ENCODE data around the gene FAM174C. TPM values are rescaled to one million over a fixed set of nuclear protein-coding genes. Genes with fewer than 3 reads are reported as not detected.

The FAM174C gene
- total and polyA plus RNA-seq, 12 donors: 8.2 to 70.2 (median 13.4) TPM

DNA sequence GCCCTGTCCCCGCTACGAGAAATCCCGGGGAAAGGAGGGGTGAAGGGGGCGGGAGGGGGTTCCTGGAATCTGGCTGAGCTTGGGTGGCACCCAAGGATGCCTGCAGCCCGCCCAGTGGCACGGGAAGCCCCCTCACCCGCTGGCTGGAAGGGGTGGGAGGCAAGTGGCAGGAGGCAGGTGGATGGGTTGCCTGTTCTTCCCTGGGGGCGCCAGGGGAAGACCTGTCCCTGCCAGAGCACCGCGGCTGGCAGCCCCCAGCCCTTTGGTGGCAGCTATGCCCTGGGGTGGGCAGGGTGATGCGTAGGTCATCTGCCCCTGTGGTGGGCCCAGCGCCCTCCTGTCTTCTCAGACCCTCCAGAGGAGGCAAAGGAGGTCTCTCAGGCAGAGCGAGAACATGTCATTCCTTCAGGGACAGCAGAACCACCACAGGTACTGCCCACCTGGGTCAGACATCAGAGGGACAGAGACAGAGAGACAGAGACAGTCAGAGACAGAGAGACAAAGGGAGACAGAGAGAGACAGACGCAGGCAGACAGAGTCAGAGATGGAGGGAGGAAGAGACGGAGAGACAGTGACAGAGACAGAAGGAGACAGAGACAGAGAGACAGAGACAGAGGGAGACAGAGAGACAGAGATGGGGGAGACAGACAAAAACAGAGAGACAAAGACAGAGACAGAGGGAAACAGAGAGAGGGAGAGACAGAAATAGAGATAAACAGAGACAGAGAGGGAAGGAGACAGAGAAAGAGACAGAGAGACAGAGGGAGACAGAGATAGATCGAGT lies 47.1 kb downstream of the FAM174C start:
- 90 to 93% methylated on average over 16 of the region's 16 CpGs for WGBS, 2 donors
- intact Hi-C loops (cut with DNase I): no loop called here
- Histone ChIP-seq H3K9me3 (no peaks in the 10 kb centered on the region), H3K27me3 (peaks cover 0 to 72% (median 45%) of the 10 kb centered on the region in 7 donors), H3K36me3 (no peaks in the 10 kb centered on the region), H3K27ac (no peak overlapping the region), H3K4me1 (peaks cover 0 to 14% (median 12%) of the 10 kb centered on the region in 9 donors), H3K4me3 (no peak overlapping the region)
- TF ChIP-seq, protein P1, sequence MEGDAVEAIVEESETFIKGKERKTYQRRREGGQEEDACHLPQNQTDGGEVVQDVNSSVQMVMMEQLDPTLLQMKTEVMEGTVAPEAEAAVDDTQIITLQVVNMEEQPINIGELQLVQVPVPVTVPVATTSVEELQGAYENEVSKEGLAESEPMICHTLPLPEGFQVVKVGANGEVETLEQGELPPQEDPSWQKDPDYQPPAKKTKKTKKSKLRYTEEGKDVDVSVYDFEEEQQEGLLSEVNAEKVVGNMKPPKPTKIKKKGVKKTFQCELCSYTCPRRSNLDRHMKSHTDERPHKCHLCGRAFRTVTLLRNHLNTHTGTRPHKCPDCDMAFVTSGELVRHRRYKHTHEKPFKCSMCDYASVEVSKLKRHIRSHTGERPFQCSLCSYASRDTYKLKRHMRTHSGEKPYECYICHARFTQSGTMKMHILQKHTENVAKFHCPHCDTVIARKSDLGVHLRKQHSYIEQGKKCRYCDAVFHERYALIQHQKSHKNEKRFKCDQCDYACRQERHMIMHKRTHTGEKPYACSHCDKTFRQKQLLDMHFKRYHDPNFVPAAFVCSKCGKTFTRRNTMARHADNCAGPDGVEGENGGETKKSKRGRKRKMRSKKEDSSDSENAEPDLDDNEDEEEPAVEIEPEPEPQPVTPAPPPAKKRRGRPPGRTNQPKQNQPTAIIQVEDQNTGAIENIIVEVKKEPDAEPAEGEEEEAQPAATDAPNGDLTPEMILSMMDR (IDR thresholded peaks at IDR 0.05): no peak
- DNase-seq (no peak), ATAC-seq (no peak)

DNA sequence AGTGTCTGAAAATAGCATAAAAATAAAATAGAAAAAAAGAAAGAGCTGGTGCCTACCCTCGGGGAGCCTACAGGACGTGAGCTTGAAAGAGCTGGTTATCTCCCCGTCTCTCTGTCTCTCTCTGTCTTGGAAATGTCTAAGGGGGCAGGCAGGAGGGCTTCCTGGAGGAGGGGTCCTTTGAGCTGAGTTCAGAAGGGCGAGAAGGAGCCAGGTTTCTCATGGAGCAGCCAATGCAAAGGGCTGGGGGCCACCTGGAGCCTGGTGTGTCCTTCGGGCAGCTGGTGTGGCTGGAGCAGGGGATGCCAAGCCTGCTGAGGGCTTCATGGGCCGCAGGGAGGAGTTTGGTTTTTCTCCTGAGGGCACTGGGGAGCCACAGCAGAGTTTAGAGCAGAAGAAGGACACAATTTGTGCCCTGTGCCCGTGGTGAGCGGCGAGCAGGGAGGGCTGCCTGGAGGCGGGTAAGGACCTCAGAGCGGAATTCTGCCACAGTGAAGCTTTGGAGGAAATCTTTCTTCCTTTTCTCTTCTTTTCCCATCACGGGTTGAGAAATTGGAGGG lies 49.0 kb downstream of the FAM174C start:
- peaks cover 0 to 54% (median 33%) of the 10 kb centered on the region in 7 donors for H3K27me3 ChIP-seq
- no peak for DNase-seq
- intact Hi-C loops (cut with DNase I): no loop called here
- H3K4me3 ChIP-seq: peak overlapping the region in 9 of 10 donors; percentile 29 to 57 (median 51)
- H3K27ac ChIP-seq: peak overlapping the region in 1 of 10 donors; percentile 19
- peaks cover 0 to 14% (median 12%) of the 10 kb centered on the region in 9 donors for H3K4me1 ChIP-seq
- WGBS, 2 donors: 84% methylated on average over 12 of the region's 12 CpGs
- no peaks in the 10 kb centered on the region for H3K36me3 ChIP-seq
- H3K9me3 ChIP-seq: no peaks in the 10 kb centered on the region
- ATAC-seq: no peak
- TF ChIP-seq, protein P1 (IDR thresholded peaks at IDR 0.05): no peak

DNA sequence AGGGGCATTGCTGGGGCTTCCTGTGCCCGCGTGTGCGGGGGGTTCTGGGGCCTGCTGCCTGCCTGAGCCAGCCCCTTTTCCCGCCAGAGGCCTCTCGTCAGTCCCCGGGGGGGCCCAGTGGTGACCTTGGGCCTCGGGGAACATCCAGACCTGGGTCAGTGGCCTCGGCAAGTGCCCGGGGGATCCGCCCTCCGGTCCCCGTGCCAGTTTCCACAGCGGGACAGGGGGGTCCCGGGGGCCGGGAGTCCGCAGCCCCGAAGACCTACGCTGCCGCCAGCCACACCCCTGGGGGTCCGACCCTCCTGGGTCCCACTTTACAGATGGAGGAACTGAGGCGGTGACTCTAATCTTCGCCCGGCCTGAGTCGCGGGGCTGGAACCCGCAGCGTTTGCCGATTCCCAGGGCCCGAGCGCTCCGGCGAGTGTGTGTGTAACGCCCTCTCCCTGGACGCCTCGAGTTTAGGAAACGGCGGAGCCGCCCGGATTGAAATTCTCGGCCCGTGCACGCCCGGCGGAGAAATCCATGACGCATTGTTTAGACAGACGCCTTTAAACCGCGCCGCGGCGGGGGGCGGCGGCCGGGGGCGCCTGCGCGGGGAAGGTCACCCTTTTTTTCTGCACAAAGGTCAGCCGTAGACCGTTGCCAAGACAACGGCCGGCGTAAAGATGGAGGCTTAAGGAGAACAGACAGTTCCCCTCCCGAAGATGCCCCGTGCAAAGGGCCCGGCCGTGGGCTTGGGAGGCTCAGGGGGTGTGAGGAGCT lies 49.7 kb downstream of the FAM174C start:
- Histone ChIP-seq H3K4me3 (peak overlapping the region in 9 of 10 donors; percentile 29 to 57 (median 51)), H3K27ac (peak overlapping the region in 3 of 10 donors; percentile 13 to 39 (median 19)), H3K27me3 (peaks cover 0 to 47% (median 33%) of the 10 kb centered on the region in 7 donors), H3K36me3 (no peaks in the 10 kb centered on the region), H3K4me1 (peaks cover 0 to 14% (median 12%) of the 10 kb centered on the region in 9 donors), H3K9me3 (no peaks in the 10 kb centered on the region)
- DNase-seq: peak; percentile 57 to 65
- TF ChIP-seq, protein P1 (IDR thresholded peaks at IDR 0.05): no peak
- WGBS, 2 donors: 2 to 7% methylated on average over 65 to 66 of the region's 66 CpGs
- ATAC-seq: peak; percentile 61 to 86 (median 81)
- intact Hi-C loops (cut with DNase I): no loop called here
